CD4-positive, alpha-beta T cell treated with Interleukin-21 for 1 hour (primary cell): ENCODE measurements around the gene KDM4C.
A peak's percentile ranks its signal among the peaks of the same experiment; 100 is the strongest.

ENCODE experiments used
- DNase-seq: peaks from one replicate; pipeline ENCODE4 v3.0.0-alpha.2; 2020

Gene KDM4C

GRCh38 chr9:7147121-7148090 lies 389.6 kb downstream of the KDM4C start:
- DNase-seq = no peak

GRCh38 chr9:7148243-7148765 lies 390.5 kb downstream of the KDM4C start:
- no peak for DNase-seq

DNA sequence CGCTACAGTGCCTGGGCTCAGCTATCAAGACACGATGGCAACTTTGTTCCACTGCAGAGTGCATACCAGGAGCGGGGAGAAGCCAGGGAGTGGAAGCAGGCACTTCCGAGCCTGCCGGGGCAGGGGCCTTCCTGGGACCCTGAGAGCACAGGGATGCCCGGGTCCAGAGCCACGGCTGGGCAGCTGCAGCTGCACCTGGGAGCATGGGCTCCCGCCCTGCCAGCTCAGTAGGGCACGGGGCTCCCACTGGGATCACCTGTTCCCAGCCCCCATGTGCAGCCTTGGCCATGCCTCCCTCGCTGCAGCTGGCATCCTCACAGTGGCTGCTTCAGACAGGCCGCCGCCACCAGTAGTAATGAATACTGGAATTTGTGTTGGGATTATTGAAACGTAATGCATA lies 391.5 kb downstream of the KDM4C start:
- DNase-seq = no peak

GRCh38 chr9:7150153-7150890 lies 392.5 kb downstream of the KDM4C start:
- peak; percentile 38 for DNase-seq

DNA sequence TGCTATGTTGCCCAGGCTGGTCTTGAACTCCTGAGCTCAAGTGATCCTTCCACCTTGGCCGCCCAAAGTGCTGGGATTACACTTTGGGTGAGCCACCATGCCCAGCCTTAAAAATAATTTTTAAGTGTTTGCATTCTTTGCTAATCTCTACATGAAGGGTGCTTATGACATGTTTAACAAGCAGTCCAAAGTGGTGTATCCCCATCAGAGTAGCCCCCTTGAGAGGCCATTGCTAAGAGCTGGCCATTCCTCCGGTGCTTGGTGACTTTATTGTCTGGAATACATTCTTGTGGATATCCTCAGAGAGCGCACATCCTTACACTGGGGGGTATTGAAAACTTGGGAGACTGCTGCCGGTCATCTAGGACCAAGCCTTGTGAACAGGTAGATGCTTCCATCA lies 395.4 kb downstream of the KDM4C start:
- no peak for DNase-seq

DNA sequence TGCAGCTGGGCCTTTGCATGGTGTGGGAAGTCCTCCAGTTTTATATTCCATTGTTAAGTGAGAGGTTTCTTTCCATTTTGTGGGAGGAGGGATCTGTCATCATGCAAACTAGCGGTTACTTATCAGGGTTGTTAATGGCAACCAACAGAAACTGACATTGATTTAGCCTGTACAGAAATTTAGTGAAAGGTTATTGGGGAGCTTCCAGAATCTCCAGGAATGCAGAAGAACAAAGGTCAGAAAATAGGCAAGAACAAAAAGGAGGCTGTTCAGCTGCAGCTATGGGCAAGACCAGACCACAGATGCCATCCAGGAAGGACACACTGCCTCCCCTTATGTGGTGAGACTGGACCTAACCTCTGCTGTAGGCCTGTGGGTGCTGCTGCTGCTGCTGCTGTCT lies 395.8 kb downstream of the KDM4C start:
- DNase-seq = no peak

DNA sequence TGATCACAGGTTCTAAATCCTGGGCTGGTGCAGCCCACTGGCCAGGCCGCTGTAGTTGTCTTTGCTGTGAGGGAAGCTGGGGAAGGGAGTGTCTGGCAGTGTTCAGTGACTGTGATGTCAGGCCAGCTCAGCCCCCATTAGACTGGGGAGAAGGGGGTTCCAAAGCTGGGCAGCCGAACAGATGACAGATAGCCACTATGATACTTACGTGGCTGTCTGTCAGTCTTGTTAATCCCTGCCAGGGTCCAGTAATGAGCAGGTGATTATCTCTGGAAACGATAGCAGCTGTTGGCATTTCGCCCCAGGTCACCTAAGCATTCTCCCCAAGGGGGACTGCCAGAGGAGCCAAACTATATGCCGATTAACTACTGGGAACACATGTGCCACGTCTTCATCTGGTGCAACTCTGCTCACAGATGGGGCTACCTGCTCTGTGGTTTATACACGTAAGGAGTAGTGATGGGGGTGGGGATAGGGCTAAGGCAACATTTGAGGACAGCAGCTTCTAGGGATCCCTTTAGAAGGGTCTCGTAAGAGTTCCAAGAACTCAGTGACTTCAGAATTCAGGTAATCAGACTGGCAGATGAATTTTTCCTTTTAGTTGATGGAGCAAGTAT lies 396.3 kb downstream of the KDM4C start:
- DNase-seq = no peak

DNA sequence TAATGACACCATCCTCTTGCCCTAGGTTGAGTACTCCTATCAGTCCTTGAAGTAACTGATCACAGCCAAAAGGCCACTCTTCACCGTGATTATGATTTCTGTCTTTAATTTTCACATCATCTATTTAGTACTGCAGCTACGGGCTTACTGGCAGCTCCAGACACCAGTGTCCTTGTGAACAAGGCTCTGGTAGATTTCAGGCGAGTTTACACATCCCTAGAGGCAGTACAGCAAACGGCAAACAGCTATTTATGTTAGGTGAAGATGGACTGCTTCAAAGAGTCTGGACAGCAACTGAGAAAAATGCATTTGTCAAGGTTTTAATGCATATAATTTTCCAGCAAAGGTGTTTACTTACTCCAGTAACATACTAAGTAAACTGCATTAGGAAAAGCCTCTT lies 396.9 kb downstream of the KDM4C start:
- no peak for DNase-seq

GRCh38 chr9:7161469-7161868 lies 403.7 kb downstream of the KDM4C start:
- no peak for DNase-seq

DNA sequence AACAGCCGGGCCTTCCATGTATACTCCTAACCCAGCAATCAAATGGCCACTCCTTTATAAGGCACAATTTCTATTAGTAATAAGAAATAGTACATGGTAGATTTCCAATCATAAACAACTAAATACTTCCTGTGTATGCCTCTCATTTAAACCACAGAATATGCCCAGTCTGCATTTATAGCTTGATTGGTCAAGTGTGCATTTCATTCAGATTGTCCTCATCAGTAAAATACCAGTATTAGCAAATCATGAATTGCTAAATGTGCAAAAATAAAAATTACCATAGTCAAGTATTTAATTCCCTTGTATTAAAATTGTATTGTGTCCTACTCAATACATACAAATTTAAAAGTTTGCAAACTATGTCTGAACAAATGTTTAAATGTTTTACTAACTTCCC lies 406.2 kb downstream of the KDM4C start:
- no peak for DNase-seq

DNA sequence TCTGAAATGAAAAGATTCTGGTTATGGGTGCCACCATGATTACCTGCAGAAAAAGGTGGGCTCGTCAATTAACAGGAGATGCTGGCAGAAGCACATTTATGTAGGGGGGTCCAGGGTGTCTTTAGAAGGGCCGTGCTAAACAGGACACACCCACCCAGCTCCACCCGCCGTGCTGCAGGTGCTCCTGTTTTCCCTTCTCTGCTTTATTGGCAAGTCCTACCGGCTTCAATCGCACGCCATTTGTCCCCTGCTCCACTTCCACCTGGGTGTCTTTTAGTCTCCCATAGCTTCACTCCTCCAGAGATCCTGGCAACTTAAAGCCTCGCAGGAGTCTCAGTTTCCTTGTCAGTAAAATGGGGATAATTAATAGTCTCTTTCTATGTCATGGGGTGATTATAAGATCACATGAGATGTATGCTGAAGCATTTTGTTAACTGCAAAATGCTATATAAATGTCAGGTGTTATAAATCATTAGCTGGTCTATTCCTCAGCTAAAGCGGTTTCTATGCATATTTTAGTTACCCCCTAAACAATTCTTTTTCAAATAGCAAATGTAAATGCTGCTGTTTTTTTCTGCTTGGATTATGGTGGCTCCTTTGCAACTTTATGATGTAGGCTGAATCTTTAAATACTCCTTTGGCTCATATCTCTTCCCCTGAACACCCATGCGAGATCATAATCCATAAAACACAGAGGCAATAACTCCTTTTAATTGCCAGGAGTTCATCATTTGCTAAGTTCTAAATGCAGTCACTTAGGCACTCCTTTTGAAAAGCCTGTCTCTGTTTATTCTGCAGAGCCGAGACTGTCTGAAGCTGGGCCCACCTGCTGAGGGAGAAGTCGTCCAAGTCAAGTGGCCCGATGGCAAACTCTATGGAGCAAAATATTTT lies 406.9 kb downstream of the KDM4C start:
- no peak for DNase-seq

DNA sequence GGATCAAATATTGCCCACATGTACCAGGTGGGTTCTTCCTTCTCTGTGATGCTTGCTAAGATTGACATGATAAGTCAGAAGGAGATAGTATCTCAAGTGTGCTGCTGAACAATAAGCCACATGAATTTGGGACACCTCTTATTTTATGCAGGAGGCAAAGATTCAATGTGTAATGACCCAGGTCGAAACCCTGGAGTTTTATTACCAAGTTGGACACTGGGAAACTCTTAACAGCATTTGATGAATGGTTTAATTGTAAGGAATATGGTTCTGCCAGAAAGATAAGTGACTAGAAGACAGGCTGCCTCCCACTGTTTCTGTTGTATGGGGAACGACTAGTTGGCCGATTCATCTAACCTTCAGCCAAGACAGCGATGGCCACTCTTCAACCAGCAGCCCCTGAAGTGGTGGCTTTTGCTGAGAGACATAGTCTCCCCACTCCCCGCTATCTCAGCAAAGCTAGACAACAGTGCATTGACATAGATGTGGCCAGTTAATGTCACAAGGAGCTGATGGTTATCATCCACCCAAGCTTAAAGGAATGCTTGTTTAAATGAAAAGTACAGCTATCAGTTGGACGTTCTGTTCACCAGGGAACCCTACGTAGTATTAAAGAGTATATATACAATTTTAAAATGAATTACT lies 407.7 kb downstream of the KDM4C start:
- DNase-seq = no peak

DNA sequence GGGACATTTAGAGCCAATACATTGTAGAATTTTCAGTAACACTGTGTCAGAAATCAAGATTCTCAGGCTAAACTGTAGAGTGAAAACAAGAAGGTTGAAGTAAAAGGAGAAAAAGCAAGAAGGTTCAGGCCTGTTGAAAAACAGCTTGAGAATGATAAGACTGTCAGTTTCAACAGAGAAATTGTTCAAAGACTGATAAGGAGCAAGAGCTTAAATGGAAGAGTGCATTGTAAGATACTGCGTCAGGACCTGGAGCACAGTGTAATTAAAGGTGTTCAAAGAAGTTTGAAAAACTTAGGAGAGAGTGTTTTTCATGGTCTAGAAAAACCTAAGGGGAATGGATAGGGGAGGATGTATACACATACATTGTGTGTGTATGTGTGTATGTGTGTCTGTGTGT lies 408.3 kb downstream of the KDM4C start:
- DNase-seq = no peak

DNA sequence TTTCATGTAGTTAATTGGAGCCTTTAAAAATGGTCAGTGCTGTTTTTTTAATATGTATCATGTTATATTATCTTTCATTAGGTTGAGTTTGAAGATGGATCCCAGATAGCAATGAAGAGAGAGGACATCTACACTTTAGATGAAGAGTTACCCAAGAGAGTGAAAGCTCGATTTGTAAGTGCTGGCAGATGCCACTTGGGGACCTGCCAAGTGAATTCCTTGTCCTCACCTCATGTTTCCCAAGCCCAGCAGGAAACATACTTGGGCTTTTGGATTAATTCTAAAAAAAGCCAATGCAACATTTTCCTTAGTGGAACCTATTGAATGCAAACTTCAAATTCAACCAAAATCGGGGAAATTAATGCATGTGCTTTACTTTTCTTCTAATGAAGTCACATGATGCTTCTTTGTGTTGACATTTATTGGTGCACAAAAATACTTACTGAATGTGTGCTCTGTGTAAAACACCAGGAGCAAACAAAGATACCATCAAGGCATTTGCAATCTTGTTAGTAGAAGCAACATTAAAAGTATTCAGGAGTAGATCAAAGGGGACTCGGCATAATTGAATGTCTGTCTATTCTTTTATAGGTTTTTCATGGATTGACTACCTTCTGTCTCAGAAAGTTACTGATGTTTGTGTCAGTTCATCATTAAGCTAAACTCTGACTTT lies 412.1 kb downstream of the KDM4C start:
- DNase-seq = no peak

- DNase-seq = no peak
Measured at GRCh38 chr9:7171396-7172153, 413.8 kb downstream of the KDM4C start.

- no peak for DNase-seq
Measured at GRCh38 chr9:7172154-7173115, 414.7 kb downstream of the KDM4C start.

GRCh38 chr9:7173139-7173538 lies 415.4 kb downstream of the KDM4C start:
- no peak for DNase-seq

DNA sequence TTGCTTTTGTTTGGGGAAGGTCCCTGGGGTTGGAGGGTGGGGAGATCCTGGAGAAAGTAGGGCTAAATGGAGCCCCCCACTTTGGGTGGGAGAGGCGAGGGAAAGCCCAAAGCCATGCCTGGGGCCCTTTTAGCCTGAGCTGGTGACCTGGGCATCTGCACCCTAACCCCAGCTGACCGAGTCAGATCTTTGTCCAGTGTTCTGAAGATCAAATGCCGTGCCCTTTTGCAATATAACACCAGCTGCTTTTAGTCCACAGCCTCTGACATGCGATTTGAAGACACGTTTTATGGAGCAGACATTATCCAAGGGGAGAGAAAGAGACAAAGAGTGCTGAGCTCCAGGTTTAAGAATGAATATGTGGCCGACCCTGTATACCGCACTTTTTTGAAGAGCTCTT lies 416.5 kb downstream of the KDM4C start:
- no peak for DNase-seq

DNA sequence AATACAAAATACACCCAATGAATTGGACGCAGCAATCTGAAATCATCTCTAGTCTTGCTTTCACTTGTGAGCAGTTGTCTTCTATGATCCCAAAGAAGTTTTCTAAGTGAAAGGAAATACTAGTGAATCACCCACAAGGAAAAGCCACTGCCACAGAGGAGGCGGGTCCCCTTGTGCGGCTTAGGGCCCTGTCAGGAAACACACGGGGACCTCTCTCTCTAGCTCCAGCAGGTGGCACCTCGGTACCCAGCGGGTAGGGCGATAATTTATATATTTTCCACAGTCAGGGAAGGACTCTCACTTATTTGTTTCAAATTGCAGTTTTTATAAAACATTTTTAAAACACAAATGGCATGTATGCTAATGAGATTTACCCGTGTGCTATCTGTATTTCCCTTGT lies 417.1 kb downstream of the KDM4C start:
- DNase-seq = no peak
